HepG2 (cell line): ENCODE data around the gene MRPL14. TPM values are rescaled to one million over a fixed set of nuclear protein-coding genes. Genes with fewer than 3 reads are reported as not detected.

Experiments
- BORCS8-MEF2B ChIP-seq: sonication (generic); formaldehyde crosslinking; IDR thresholded peaks from 2 replicates; pipeline ENCODE4 v1.8.0; 2022; ENCODE audit warnings: mild to moderate bottlenecking, missing genetic modification reagents
- CBFB ChIP-seq: sonication (generic); formaldehyde crosslinking; IDR thresholded peaks from 2 replicates; pipeline ENCODE4 v1.4.0; 2020; ENCODE audit warnings: missing genetic modification reagents
- CENPT ChIP-seq: sonication (generic); formaldehyde crosslinking; IDR thresholded peaks from 2 replicates; pipeline ENCODE4 v1.8.0; 2022; ENCODE audit warnings: low read depth, mild to moderate bottlenecking, moderate library complexity, missing genetic modification reagents
- DRAP1 ChIP-seq: IDR thresholded peaks from 2 replicates; pipeline ENCODE4 v1.6.1; 2016; ENCODE audit warnings: missing genetic modification reagents, missing compliant biosample characterization
- MTA1 ChIP-seq: sonication (generic); formaldehyde crosslinking; IDR thresholded peaks from 2 replicates; pipeline ENCODE4 v1.4.0; 2020; ENCODE audit warnings: missing genetic modification reagents, mild to moderate bottlenecking, borderline replicate concordance
- PATZ1 ChIP-seq: sonication (generic); formaldehyde crosslinking; IDR thresholded peaks from 2 replicates; pipeline ENCODE4 v1.4.0; 2020; ENCODE audit warnings: missing genetic modification reagents
- PHF21A ChIP-seq: sonication (generic); formaldehyde crosslinking; IDR thresholded peaks from 2 replicates; pipeline ENCODE4 v1.5.0; 2020; ENCODE audit warnings: mild to moderate bottlenecking, missing genetic modification reagents
- PRDM10 ChIP-seq: sonication (generic); formaldehyde crosslinking; IDR thresholded peaks from 2 replicates; pipeline ENCODE4 v1.4.0; 2020; ENCODE audit warnings: low read depth, missing genetic modification reagents
- SP140L ChIP-seq: sonication (generic); formaldehyde crosslinking; IDR thresholded peaks from 2 replicates; pipeline ENCODE4 v1.4.0; 2020; ENCODE audit warnings: missing genetic modification reagents, borderline replicate concordance
- ZBTB49 ChIP-seq: sonication (generic); formaldehyde crosslinking; IDR thresholded peaks from 2 replicates; pipeline ENCODE4 v1.4.0; 2020; ENCODE audit warnings: missing genetic modification reagents, borderline replicate concordance
- ZMAT3 ChIP-seq: sonication (generic); formaldehyde crosslinking; conservative IDR thresholded peaks from 2 replicates; pipeline ENCODE4 v1.7.0; 2021; ENCODE audit warnings: missing genetic modification reagents
- ZMYM2 ChIP-seq: sonication (generic); formaldehyde crosslinking; IDR thresholded peaks from 2 replicates; pipeline ENCODE4 v1.8.0; 2022; ENCODE audit warnings: mild to moderate bottlenecking, missing genetic modification reagents
- ZNF296 ChIP-seq: sonication (generic); formaldehyde crosslinking; conservative IDR thresholded peaks from 2 replicates; pipeline ENCODE4 v1.5.0; 2020; ENCODE audit warnings: mild to moderate bottlenecking, missing genetic modification reagents
- ZNF343 ChIP-seq: sonication (generic); formaldehyde crosslinking; IDR thresholded peaks from 2 replicates; pipeline ENCODE4 v1.4.0; 2020; ENCODE audit warnings: mild to moderate bottlenecking, missing genetic modification reagents
- ZNF484 ChIP-seq: sonication (generic); formaldehyde crosslinking; IDR thresholded peaks from 2 replicates; pipeline ENCODE4 v1.5.1; 2020; ENCODE audit warnings: mild to moderate bottlenecking, low read depth, missing genetic modification reagents, borderline replicate concordance
- ZNF709 ChIP-seq: sonication (generic); formaldehyde crosslinking; IDR thresholded peaks from 2 replicates; pipeline ENCODE4 v1.5.0; 2020; ENCODE audit warnings: mild to moderate bottlenecking, missing genetic modification reagents
- ZNF800 ChIP-seq: sonication (generic); formaldehyde crosslinking; IDR thresholded peaks from 2 replicates; pipeline ENCODE4 v1.4.0; 2020; ENCODE audit warnings: missing genetic modification reagents
- polyA plus RNA-seq, 8 experiments: library from polyadenylated mRNA; depleted of rRNA in 3 of 8; stranded (reverse) in 7 of 8; unstranded in 1 of 8; fragments of >200 nt; fragmentation: Illumina TruSeq in 4 of 8; extraction: Trizol in 4 of 8; gene quantifications; 2 replicates each; pipeline versions ENCODE4 v1.2.1 to v1.2.3, GENCODE V29; 2011 to 2016; ENCODE audit warnings: low read depth in 4 of 8, missing spikeins in 1 of 8, mixed read lengths in 1 of 8; ENCODE audit not compliant: insufficient read depth in 1 of 8
- total RNA-seq, 5 experiments: library from RNA; depleted of rRNA; stranded (reverse); fragments of >200 nt; fragmentation: Illumina TruSeq; extraction: Trizol; gene quantifications; 2 replicates each; pipeline ENCODE4 v1.2.3, GENCODE V29; 2016; ENCODE audit warnings: low read depth in 1 of 5

The MRPL14 gene
- total and polyA plus RNA-seq, 2 of the 13 experiments (the other 11 are each of a cell fraction or from before 2014, with no cell fraction given), result 157 to 178 TPM

- TF ChIP-seq ZNF296 (CRISPR knock-in tag) (no peak), PHF21A (peak; percentile 97), PRDM10 (CRISPR knock-in tag) (0 out of 2 replicates have a peak, but pooled peaks have one; percentile 35), ZMAT3 (CRISPR knock-in tag) (no peak; the same call in 1 of the 2 replicates), ZBTB49 (CRISPR knock-in tag) (no peak), MTA1 (CRISPR knock-in tag) (no peak; the same call in none of the 2 replicates), CENPT (CRISPR knock-in tag) (no peak), SP140L (peak; percentile 39; the same call in 1 of the 2 replicates), DRAP1 (peak; percentile 58; the same call in 1 of the 2 replicates), ZNF343 (CRISPR knock-in tag) (0 out of 2 replicates have a peak, but pooled peaks have one; percentile 29), ZMYM2 (CRISPR knock-in tag) (peak; percentile 100), CBFB (CRISPR knock-in tag) (0 out of 2 replicates have a peak, but pooled peaks have one; percentile 65), PATZ1 (CRISPR knock-in tag) (peak; percentile 57), ZNF484 (CRISPR knock-in tag) (no peak), ZNF800 (CRISPR knock-in tag) (no peak), ZNF709 (CRISPR knock-in tag) (no peak), BORCS8-MEF2B (0 out of 2 replicates have a peak, but pooled peaks have one; percentile 15)
These were observed 32.6 kb downstream of the MRPL14 start (continued) for GRCh38 chr6:44094403-44095242.
